Endothelial cell of umbilical vein (primary cell): ENCODE results near the gene SLC7A4.

Experiments used
- EZH2 ChIP-seq: IDR thresholded peaks from 2 replicates; pipeline ENCODE4 v1.6.1; 2012; ENCODE audit warnings: borderline replicate concordance, low read depth, mild to moderate bottlenecking, moderate library complexity, low read length, inconsistent platforms; ENCODE audit not compliant: severe bottlenecking
- FOS ChIP-seq: IDR thresholded peaks from 2 replicates; pipeline ENCODE4 v1.6.1; 2011; ENCODE audit warnings: mild to moderate bottlenecking, low read length, moderate library complexity, borderline replicate concordance; ENCODE audit not compliant: insufficient read depth
- MYC ChIP-seq: IDR thresholded peaks from one replicate; pipeline ENCODE4 v1.6.1; 2011; ENCODE audit warnings: mild to moderate bottlenecking, low read depth, low read length
- POLR2A ChIP-seq: IDR thresholded peaks from 2 replicates; pipeline ENCODE4 v1.6.1; 2012; ENCODE audit warnings: low read depth, mild to moderate bottlenecking, control low read depth, low read length
- TF ChIP-seq, protein P1 (sequence below), 2 donors: IDR thresholded peaks; 1 replicate in 1 of 2; 2 replicates in 1 of 2; pipeline ENCODE4 v1.5.1; 2011; ENCODE audit warnings: low read length in 2 of 2, mild to moderate bottlenecking in 2 of 2, moderate library complexity in 2 of 2, control low read depth in 1 of 2, inconsistent platforms in 1 of 2, low read depth in 1 of 2; ENCODE audit not compliant: insufficient read depth in 1 of 2; ENCODE audit errors: extremely low read depth in 1 of 2
- TF ChIP-seq, protein P2 (sequence below): IDR thresholded peaks from 2 replicates; pipeline ENCODE4 v1.6.1; 2011; ENCODE audit not compliant: insufficient read depth, insufficient read length

DNA sequence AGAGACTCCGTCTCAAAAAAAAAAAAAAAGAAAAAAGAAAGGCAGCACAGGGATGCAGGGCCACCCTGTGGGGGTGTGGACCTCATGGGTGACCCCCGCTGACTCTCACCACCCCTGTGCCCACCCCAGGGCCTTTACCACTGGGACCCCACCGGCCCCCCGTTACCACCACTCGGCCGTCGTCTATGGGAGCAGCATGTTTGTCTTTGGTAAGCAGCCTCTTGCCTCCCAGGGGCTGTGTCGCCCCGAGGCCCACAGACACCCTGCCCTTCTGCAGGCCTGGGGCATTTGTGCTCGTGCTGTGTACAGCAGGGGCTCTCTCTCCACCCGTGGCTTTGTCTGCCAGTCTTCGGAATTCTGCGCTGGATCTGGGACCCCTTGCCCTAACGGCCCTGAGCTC is 45.0 kb downstream of the SLC7A4 start:
- TF ChIP-seq, protein P1, sequence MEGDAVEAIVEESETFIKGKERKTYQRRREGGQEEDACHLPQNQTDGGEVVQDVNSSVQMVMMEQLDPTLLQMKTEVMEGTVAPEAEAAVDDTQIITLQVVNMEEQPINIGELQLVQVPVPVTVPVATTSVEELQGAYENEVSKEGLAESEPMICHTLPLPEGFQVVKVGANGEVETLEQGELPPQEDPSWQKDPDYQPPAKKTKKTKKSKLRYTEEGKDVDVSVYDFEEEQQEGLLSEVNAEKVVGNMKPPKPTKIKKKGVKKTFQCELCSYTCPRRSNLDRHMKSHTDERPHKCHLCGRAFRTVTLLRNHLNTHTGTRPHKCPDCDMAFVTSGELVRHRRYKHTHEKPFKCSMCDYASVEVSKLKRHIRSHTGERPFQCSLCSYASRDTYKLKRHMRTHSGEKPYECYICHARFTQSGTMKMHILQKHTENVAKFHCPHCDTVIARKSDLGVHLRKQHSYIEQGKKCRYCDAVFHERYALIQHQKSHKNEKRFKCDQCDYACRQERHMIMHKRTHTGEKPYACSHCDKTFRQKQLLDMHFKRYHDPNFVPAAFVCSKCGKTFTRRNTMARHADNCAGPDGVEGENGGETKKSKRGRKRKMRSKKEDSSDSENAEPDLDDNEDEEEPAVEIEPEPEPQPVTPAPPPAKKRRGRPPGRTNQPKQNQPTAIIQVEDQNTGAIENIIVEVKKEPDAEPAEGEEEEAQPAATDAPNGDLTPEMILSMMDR (IDR thresholded peaks at IDR 0.05; ENCODE audit: extremely low read depth in 1 of 2, insufficient read depth in 1 of 2, low read depth in 1 of 2, low read length in 2 of 2): no peak
- TF ChIP-seq FOS (no peak), EZH2 (no peak), MYC (no peak), POLR2A (no peak)
- TF ChIP-seq, protein P2, sequence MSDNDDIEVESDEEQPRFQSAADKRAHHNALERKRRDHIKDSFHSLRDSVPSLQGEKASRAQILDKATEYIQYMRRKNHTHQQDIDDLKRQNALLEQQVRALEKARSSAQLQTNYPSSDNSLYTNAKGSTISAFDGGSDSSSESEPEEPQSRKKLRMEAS: no peak
